HG03159 (cell line): Measurements from ENCODE around the gene PLCB3.
"Not testable (repeated sequence)": the region's sequence is repeated elsewhere in the genome, so short reads cannot be mapped to it uniquely, and the experiment has no call there.

Source experiments
- ATAC-seq: cut with Tn5 transposase; IDR thresholded peaks from one replicate; pipeline ENCODE4 v1.9.1; 2021; ENCODE audit warnings: mild to moderate bottlenecking, moderate library complexity; ENCODE audit not compliant: unreplicated experiment

The PLCB3 gene

GRCh38 chr11:64303109-64304031, 52.0 kb downstream of the PLCB3 start:
- ATAC-seq = no peak

GRCh38 chr11:64304032-64304315, 52.6 kb downstream of the PLCB3 start:
- no peak for ATAC-seq

DNA sequence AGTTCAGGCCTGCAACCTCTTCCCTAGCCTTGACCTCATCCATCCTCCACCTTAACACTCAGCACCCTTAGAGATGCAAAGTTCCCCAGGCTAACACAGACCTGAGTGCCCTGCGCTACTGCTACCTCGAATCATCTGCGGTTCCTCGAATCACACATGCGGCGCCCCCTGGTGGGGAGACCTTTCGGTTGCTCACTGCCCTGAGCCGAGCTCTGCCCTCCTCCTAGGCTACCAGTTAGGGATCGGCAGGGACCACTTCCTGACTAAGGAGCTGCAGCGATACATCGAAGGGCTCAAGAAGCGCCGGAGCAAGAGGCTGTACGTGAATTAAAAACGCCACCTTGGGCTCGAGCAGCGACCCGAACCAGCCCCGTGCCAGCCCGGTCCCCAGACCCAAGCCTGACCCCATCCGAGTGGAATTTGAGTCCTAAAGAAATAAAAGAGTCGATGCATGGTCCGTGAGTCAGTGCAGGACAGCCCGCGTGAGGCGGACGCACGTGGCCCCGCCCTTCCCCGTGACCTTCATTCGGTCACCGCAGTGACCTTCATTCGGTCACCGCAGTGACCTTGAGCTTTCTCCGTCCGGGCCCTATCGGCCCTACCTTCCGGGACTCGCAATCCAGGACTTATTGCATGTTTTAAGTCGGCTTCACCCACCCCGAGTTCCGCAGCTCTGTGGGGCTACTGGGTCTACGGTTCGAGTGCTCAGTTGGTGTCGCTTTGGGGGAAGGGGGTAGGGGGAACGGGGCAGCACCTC, 53.2 kb downstream of the PLCB3 start:
- no peak for ATAC-seq

DNA sequence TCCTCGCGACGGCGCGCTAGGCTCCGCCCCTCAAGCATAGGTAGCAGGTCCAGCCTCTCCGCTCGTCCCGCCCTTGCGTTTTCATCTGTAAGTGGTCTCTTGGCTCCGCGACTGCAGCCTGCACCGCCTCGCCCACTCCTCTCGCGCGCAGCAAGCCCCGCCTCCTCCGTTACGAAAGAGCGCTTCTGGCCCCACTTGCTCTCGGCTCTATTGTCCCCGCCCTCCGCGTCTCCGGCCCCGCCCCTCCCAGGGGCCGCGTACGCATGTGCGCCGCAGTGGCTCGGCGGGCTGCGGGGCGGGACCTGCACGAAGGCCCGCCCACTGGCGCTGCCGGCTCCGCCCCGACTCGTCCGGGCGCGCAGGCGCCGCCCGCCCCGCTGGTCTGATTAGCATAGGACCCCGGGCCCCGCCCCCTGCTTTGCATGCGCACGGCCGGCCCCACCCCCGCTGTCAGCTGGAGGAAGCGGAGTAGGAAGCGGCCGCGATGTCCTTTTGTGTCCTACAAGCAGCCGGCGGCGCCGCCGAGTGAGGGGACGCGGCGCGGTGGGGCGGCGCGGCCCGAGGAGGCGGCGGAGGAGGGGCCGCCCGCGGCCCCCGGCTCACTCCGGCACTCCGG, 53.9 kb downstream of the PLCB3 start, which contains the start of gene ESRRA:
ESRRA (plus strand) TSS at position 450 of the 616 bp plus-strand sequence. CDS start 1,656 bp downstream, outside the sequence.
- ATAC-seq = peak; percentile 70

DNA sequence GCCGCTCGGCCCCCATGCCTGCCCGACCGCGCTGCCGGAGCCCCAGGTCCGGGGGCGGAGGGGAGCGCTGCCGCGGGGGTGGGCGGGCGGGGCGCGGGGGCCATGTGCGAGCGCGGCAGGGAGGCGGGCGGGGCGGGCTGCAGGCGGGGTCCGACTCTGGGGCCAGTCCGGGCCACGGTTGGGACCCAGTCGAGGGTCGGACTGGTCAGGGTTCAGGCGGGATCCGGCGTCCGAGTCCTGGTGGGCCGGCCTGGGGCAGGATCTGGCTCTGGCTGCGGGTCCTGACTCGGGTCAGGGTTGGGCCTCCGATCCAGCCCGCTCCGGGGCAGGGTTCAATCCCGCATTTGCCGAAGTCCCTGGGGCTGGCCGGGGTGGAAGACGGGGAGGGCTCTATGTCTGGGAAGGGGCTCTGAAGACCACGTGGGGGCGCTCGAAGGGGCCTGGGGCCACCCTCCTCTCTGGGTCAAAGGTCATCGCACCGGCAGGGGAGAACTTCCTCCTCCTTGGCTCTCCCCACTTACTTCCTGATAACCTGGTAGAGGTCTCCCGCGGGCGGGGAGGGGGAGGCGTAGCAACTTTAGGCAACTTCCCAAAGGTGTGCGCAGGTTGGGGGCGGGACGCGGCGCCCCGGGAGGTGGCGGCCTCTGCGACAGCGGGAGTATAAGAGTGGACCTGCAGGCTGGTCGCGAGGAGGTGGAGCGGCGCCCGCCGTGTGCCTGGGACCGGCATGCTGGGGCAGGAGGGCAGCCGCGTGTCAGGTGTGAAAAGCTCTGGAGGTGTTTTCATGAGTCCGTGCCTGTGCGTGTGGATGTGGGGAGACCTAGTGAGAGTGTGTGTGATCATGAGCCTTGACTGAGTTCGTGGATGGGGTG, 54.6 kb downstream of the PLCB3 start:
- ATAC-seq = peak; percentile 27

- ATAC-seq = no peak
These were observed 55.2 kb downstream of the PLCB3 start for GRCh38 chr11:64306563-64306875.

DNA sequence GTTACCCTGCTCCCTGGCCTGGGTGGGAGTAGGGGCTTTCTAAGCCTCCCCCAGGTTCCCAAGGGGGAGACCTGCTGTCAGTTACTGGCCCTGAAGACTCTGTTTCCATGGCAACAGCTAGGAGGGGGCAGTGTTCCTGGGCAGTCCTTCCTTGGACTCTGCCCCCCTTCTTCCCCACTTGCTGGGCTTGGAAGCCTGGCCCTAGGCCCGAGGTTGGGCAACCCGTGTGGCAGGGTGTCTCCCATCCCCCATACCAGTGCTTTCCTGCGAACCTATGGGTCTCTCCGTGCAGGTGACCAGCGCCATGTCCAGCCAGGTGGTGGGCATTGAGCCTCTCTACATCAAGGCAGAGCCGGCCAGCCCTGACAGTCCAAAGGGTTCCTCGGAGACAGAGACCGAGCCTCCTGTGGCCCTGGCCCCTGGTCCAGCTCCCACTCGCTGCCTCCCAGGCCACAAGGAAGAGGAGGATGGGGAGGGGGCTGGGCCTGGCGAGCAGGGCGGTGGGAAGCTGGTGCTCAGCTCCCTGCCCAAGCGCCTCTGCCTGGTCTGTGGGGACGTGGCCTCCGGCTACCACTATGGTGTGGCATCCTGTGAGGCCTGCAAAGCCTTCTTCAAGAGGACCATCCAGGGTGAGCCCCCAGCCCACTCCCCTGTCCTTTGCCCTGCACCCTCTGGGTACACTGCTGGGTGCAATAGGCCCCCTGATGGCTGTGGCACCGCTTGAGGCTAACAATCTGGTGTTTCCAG, 55.7 kb downstream of the PLCB3 start:
- no peak for ATAC-seq

DNA sequence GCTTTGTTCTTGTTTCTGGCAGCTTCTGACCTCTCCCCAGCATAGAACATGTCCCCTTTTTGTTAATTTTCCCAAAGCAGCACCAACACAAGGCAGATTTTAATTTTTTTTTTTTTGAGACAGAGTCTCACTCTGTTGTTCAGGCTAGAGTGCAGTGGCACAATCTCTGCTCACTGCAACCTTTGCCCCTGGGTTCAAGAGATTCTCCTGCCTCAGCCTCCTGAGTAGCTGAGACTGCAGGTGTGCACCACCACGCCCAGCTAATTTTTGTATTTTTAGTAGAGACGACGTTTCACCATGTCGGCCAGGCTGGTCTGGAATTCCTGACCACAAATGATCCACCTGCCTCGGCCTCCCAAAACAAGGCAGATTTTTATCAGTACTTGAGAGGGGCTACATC, 56.5 kb downstream of the PLCB3 start:
- not testable (repeated sequence) for ATAC-seq

GRCh38 chr11:64312947-64313346, 61.6 kb downstream of the PLCB3 start:
- no peak for ATAC-seq

DNA sequence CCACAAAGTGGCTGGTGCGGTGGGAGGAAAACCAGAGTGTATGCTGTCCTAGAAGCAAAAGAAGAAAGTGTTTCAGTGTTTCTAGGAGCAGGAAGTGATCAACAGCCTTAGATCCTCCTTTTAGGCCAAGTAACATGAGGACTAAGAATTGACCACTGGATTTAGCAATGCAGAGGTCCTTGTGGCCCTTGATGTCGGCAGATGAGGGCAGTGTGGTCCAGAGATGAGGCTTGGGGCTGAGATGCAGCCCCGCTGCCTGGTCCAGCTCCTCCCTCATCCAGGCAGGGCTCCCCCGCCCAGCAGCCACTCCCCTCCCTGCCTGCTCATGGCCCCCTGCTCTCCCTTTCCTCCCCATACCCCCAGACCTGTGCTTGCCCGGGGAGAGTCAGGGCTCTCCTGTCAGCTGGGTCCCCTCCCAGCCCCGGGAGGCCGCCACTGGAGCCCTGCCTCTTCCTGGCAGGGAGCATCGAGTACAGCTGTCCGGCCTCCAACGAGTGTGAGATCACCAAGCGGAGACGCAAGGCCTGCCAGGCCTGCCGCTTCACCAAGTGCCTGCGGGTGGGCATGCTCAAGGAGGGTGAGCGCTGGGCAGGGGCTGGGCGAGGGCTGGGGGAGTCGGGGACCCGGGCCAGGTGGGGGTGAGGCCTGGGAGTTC, 62.3 kb downstream of the PLCB3 start:
- ATAC-seq = no peak

DNA sequence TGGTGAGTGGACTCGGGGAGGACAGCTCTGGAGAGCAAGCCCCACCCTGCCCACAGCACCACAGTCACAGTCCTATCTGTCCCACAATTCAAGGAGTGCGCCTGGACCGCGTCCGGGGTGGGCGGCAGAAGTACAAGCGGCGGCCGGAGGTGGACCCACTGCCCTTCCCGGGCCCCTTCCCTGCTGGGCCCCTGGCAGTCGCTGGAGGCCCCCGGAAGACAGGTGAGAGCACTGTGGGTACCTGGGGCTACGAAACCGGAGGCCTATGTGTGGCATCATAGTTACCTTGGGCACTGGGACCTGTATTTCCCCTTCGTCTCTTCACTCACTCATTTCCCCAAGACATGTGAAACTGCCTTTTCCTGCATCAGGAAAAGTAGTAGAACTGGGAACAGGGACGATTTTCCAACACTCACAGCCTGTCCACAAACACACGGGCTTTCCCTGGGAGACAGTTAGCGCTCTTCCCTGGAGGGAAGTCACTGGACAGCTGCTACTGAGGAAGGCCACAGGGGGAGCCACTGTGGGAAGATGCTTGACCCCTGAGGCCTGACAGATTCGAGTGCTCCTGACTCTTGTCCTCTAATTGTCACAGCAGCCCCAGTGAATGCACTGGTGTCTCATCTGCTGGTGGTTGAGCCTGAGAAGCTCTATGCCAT, 62.9 kb downstream of the PLCB3 start:
- ATAC-seq = no peak

GRCh38 chr11:64314805-64315561, 63.7 kb downstream of the PLCB3 start:
- no peak for ATAC-seq

- ATAC-seq = not testable (repeated sequence)
These were observed 64.6 kb downstream of the PLCB3 start for GRCh38 chr11:64315667-64316526.

DNA sequence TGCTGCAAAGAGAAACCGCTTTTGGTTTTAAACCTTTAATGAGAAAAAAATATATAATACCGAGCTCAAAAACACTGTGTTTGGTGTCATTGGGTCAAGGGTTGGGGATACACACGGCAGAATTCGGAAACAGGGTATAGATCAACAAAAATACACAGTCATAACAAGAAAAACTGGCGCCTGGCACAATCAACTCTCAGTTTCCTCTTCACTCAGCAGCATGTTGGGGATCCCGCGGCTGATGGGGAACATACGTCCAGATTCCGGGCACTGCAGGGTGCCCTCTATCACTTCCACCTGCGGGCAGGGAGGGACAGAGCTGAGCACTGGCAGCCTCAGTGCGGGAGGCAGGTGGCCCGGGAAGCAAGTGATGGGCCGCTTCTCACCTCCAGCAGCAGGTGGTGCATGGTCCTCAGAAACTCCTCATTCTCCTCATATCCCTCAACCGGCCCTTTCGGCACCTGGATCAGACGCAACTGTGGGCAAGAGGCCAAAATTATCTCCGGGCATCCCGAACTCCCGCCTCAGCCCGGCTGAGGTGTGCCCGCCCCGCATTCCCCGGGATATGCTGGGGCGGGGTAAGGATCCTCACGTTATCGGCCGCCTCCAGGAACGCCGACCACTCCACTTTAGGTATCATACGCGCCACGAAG, 65.5 kb downstream of the PLCB3 start:
- ATAC-seq = no peak

DNA sequence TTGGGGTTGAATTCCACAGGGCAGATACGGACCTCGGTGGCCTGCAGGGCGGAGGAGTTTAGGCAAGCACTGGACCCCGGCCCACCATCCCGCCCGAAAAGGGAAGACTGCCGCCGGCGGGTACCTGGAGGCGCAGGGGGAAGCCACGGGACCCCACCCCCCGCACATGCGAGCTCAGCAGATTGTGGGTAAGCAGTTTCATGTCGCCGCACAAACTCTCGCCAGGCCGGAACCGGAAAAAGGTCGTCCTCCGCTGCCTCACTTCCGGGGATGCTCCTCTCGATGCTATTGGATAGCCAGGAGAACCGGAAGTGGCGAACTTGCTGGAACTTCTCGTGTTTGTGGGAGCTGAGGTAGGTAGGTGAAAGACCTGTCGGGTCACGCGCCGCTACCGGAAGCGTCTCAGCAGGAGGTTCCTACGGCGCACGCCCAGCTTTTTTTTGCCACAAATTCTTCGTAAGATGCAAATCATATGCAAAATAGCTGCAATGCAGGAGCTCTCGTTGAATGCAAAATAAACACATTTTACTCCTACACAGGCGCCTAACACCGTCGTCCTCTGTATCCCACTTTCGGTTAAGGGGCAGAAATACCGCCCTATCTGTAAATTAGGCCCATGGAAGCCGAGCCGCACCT, 66.1 kb downstream of the PLCB3 start, which contains the start of gene TRMT112:
TRMT112 (minus strand) TSS at position 235 of the 636 bp plus-strand sequence; CDS start at position 202, 33 bp downstream.
- ATAC-seq = peak; percentile 60
